Measurements from ENCODE around the gene SH3PXD2A. TPM values are rescaled to one million over a fixed set of nuclear protein-coding genes. Genes with fewer than 3 reads are reported as not detected.

SH3PXD2A gene
- total and polyA plus RNA-seq, 2 donors (not counting 1 experiment from before 2014, with no cell fraction given) = 3.2 to 33.5 TPM

GRCh38 chr10:103566536-103566935 lies 288.8 kb downstream of the SH3PXD2A start:
- H3K4me1 ChIP-seq (ENCODE audit: control insufficient read depth in 2 of 2, insufficient read depth in 2 of 2, low read length in 2 of 2) = no peaks in the 10 kb centered on the region
- no peaks in the 10 kb centered on the region for H3K79me2 ChIP-seq (ENCODE audit: control insufficient read depth, insufficient read depth, low read length)
- Mint-ChIP-seq H3K9me3 (ENCODE audit: insufficient read depth) (no peaks in the 10 kb centered on the region), H3K27me3 (peaks cover 3% of the 10 kb centered on the region), H3K4me1 (no peaks in the 10 kb centered on the region), H3K4me3 (no peak overlapping the region), H3K27ac (no peak overlapping the region)
- ATAC-seq (ENCODE audit: low read depth) (no peak), DNase-seq (no peak)
- intact Hi-C loops (cut with micrococcal nuclease) = no loop called here
- no peak overlapping the region for H3K4me3 ChIP-seq (ENCODE audit: control extremely low read depth in 1 of 5, extremely low read depth in 1 of 5, insufficient read depth in 1 of 5, low read depth in 2 of 5, low read length in 4 of 5)
- no peaks in the 10 kb centered on the region for H3K27me3 ChIP-seq (replicated peaks in 1 of 4; ENCODE audit: control extremely low read depth in 1 of 4, control insufficient read depth in 3 of 4, insufficient read depth in 4 of 4, low read length in 3 of 4)
- H3K4me2 ChIP-seq (replicated peaks; ENCODE audit: low read depth, low read length, poor library complexity, severe bottlenecking) = no peak overlapping the region
- ChIA-PET POLR2A (no interaction called here), CTCF (no interaction called here)
- no peaks in the 10 kb centered on the region for H3K36me3 ChIP-seq (replicated peaks in 1 of 2; ENCODE audit: control extremely low read depth in 1 of 2, control insufficient read depth in 1 of 2, extremely low read depth in 1 of 2, insufficient read depth in 2 of 2, low read length in 1 of 2)
- H2AFZ ChIP-seq (ENCODE audit: insufficient read depth, low read depth, low read length, poor library complexity, severe bottlenecking) = no peak overlapping the region
- H4K20me1 ChIP-seq (ENCODE audit: control insufficient read depth, insufficient read depth, low read length, poor library complexity, severe bottlenecking) = no peaks in the 10 kb centered on the region
- no peaks in the 10 kb centered on the region for H3K9me3 ChIP-seq (ENCODE audit: control extremely low read depth in 1 of 3, control insufficient read depth in 2 of 3, insufficient read depth in 1 of 3, low read length in 2 of 3)
- TF ChIP-seq EZH2 (IDR thresholded peaks at IDR 0.05; ENCODE audit: borderline replicate concordance, insufficient read depth, low read depth, low read length, poor library complexity, severe bottlenecking) (no peak), CTCF (IDR thresholded peaks at IDR 0.05) (no peak)
- no peak overlapping the region for H3K9ac ChIP-seq (ENCODE audit: low read length)
- 80% methylated on average over 1 of the region's 3 CpGs for WGBS (ENCODE audit: insufficient coverage)
- H3K27ac ChIP-seq (ENCODE audit: low read length in 2 of 2) = no peak overlapping the region

DNA sequence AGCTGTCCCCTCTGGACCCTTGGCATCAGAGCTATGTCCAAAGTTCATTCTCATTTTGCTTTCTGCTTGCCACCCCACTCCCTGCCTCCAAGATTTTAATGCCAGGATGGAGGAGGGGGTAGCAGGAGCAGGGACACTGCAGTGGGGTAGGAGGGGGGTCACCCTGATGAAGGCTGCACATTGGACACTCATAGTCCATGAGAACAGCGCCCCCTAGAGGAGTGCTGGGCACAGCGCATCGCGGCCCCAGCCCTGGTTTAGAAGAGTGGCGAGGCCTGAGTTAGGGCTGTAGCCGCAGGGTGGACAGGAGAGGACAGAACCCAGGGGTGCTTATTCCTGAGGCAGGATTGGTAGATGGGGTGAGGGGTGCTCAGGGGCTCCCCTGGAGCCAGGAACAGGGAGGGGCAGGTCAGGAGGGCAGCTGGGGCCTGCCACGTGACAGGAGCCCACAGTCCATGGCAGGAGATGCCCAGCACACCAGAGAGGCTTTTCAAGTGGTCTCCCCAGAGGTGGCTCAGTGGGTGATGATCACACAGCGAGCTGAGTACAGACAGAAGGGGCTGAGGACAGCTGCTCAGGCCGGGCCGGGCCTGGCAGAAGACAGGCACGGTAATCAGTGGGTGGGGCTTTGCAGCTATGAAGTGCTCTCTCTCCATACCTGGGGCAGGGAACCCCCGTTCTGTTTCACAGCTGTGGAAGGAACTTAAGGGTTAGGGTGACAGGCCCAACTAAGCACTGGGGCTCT lies 290.4 kb downstream of the SH3PXD2A start:
- Mint-ChIP-seq H3K27me3 (peaks cover 8% of the 10 kb centered on the region), H3K9me3 (ENCODE audit: insufficient read depth) (no peaks in the 10 kb centered on the region), H3K27ac (no peak overlapping the region), H3K4me1 (no peaks in the 10 kb centered on the region), H3K4me3 (no peak overlapping the region)
- Histone ChIP-seq H3K36me3 (replicated peaks in 1 of 2; ENCODE audit: control extremely low read depth in 1 of 2, control insufficient read depth in 1 of 2, extremely low read depth in 1 of 2, insufficient read depth in 2 of 2, low read length in 1 of 2) (no peaks in the 10 kb centered on the region), H2AFZ (ENCODE audit: insufficient read depth, low read depth, low read length, poor library complexity, severe bottlenecking) (no peak overlapping the region), H3K79me2 (ENCODE audit: control insufficient read depth, insufficient read depth, low read length) (no peaks in the 10 kb centered on the region), H3K9me3 (ENCODE audit: control extremely low read depth in 1 of 3, control insufficient read depth in 2 of 3, insufficient read depth in 1 of 3, low read length in 2 of 3) (peaks cover 0 to 11% (median 3%) of the 10 kb centered on the region in 3 donors), H3K9ac (ENCODE audit: low read length) (no peak overlapping the region), H4K20me1 (ENCODE audit: control insufficient read depth, insufficient read depth, low read length, poor library complexity, severe bottlenecking) (no peaks in the 10 kb centered on the region), H3K4me3 (ENCODE audit: control extremely low read depth in 1 of 5, extremely low read depth in 1 of 5, insufficient read depth in 1 of 5, low read depth in 2 of 5, low read length in 4 of 5) (no peak overlapping the region), H3K4me2 (replicated peaks; ENCODE audit: low read depth, low read length, poor library complexity, severe bottlenecking) (no peak overlapping the region), H3K4me1 (ENCODE audit: control insufficient read depth in 2 of 2, insufficient read depth in 2 of 2, low read length in 2 of 2) (no peaks in the 10 kb centered on the region), H3K27me3 (replicated peaks in 1 of 4; ENCODE audit: control extremely low read depth in 1 of 4, control insufficient read depth in 3 of 4, insufficient read depth in 4 of 4, low read length in 3 of 4) (peaks cover 0 to 6% (median 0%) of the 10 kb centered on the region in 4 experiments), H3K27ac (ENCODE audit: low read length in 2 of 2) (no peak overlapping the region)
- ChIA-PET POLR2A (no interaction called here), CTCF (interaction anchor here (0.6 to 1.3 kb wide), 4 partner anchors 18 to 149 kb away, joined by 3 read pairs; no protein-coding TSS in a partner anchor)
- intact Hi-C loops (cut with micrococcal nuclease) = no loop called here
- peak; percentile 28 for DNase-seq
- ATAC-seq (ENCODE audit: low read depth) = no peak
- whole genome bisulfite sequencing (ENCODE audit: insufficient coverage) = 75% methylated on average over 12 of the region's 12 CpGs
- TF ChIP-seq CTCF (IDR thresholded peaks at IDR 0.05) (peak; percentile 58), EZH2 (IDR thresholded peaks at IDR 0.05; ENCODE audit: borderline replicate concordance, insufficient read depth, low read depth, low read length, poor library complexity, severe bottlenecking) (no peak)
